Astrocyte (in vitro differentiated cells and primary cell): ENCODE results near the gene TMEM87B. TPM values are rescaled to one million over a fixed set of nuclear protein-coding genes. Genes with fewer than 3 reads are reported as not detected.
"Not testable (repeated sequence)": the region's sequence is repeated elsewhere in the genome, so short reads cannot be mapped to it uniquely, and the experiment has no call there.

ENCODE experiments used
- DNase-seq: peaks from one replicate; pipeline ENCODE4 v3.0.0-alpha.2; 2010; ENCODE audit warnings: low read depth
- FAIRE-seq: peaks from 2 replicates; lab custom pipeline; 2011; peaks lifted over from hg19 to GRCh38; lab: Jason Lieb, UNC
- H2AFZ ChIP-seq: 2 replicates; pipeline ENCODE4 v1.6.0; 2012; ENCODE audit warnings: low read depth, low read length, inconsistent platforms
- H3K27ac ChIP-seq: 2 replicates; pipeline ENCODE4 v1.5.1; 2011; ENCODE audit warnings: low read depth, low read length, inconsistent platforms
- H3K27me3 ChIP-seq: 2 replicates; pipeline ENCODE4 v1.6.0; 2011; ENCODE audit warnings: low read length, inconsistent platforms; ENCODE audit not compliant: insufficient read depth
- H3K36me3 ChIP-seq: 2 replicates; pipeline ENCODE4 v1.5.1; 2011; ENCODE audit warnings: low read length, inconsistent platforms; ENCODE audit not compliant: insufficient read depth
- H3K4me1 ChIP-seq: 2 replicates; pipeline ENCODE4 v1.5.1; 2011; ENCODE audit warnings: low read length, inconsistent platforms; ENCODE audit not compliant: insufficient read depth
- H3K4me2 ChIP-seq: 2 replicates; pipeline ENCODE4 v1.6.0; 2012; ENCODE audit warnings: low read length, inconsistent platforms
- H3K4me3 ChIP-seq: 2 replicates; pipeline ENCODE4 v1.5.1; 2011; ENCODE audit warnings: low read depth, mild to moderate bottlenecking, low read length, inconsistent platforms; ENCODE audit not compliant: insufficient read depth
- H3K79me2 ChIP-seq: 2 replicates; pipeline ENCODE4 v1.6.0; 2012; ENCODE audit warnings: mild to moderate bottlenecking, low read length, inconsistent platforms; ENCODE audit not compliant: insufficient read depth
- H3K9ac ChIP-seq: 2 replicates; pipeline ENCODE4 v1.6.0; 2012; ENCODE audit warnings: mild to moderate bottlenecking, low read length, inconsistent platforms
- H3K9me3 ChIP-seq: 2 replicates; pipeline ENCODE4 v1.5.1; 2012; ENCODE audit warnings: low read depth, mild to moderate bottlenecking, low read length, inconsistent platforms; ENCODE audit not compliant: insufficient read depth
- H4K20me1 ChIP-seq: 2 replicates; pipeline ENCODE4 v1.6.0; 2012; ENCODE audit warnings: low read length, inconsistent platforms; ENCODE audit not compliant: insufficient read depth
- H3K27ac Mint-ChIP-seq: one replicate; pipeline ENCODE4 v1.8.0; 2021; ENCODE audit warnings: mild to moderate bottlenecking, mixed read lengths; ENCODE audit not compliant: unreplicated experiment
- H3K27me3 Mint-ChIP-seq: one replicate; pipeline ENCODE4 v1.8.0; 2021; ENCODE audit warnings: low read depth, mixed read lengths; ENCODE audit not compliant: unreplicated experiment
- H3K36me3 Mint-ChIP-seq: one replicate; pipeline ENCODE4 v1.8.0; 2021; ENCODE audit warnings: low read depth, mixed read lengths; ENCODE audit not compliant: unreplicated experiment
- H3K4me1 Mint-ChIP-seq: one replicate; pipeline ENCODE4 v1.8.0; 2021; ENCODE audit warnings: low read depth, mixed read lengths; ENCODE audit not compliant: unreplicated experiment
- H3K4me3 Mint-ChIP-seq: one replicate; pipeline ENCODE4 v1.8.0; 2021; ENCODE audit warnings: mild to moderate bottlenecking, moderate library complexity, mixed read lengths; ENCODE audit not compliant: unreplicated experiment
- H3K9me3 Mint-ChIP-seq: one replicate; pipeline ENCODE4 v1.8.0; 2021; ENCODE audit warnings: mild to moderate bottlenecking, mixed read lengths; ENCODE audit not compliant: unreplicated experiment
- CTCF ChIP-seq: IDR thresholded peaks from 2 replicates; pipeline ENCODE4 v1.5.1; 2011; ENCODE audit warnings: low read depth, mild to moderate bottlenecking, inconsistent platforms, low read length, moderate library complexity; ENCODE audit not compliant: insufficient read depth
- EZH2 ChIP-seq: IDR thresholded peaks from 2 replicates; pipeline ENCODE4 v1.6.1; 2012; ENCODE audit warnings: mild to moderate bottlenecking, low read length, inconsistent platforms; ENCODE audit not compliant: insufficient read depth
- total RNA-seq: library from RNA; stranded (reverse); gene quantifications from 2 replicates; pipeline ENCODE4 v1.2.1, GENCODE V29; 2021

The TMEM87B gene
- total RNA-seq, 1 donor from 2014 or later: 27.2 TPM

- Histone ChIP-seq H3K4me2 (no peak overlapping the region), H3K36me3 (no peaks in the 10 kb centered on the region), H2AFZ (no peak overlapping the region), H3K27ac (no peak overlapping the region), H3K79me2 (no peaks in the 10 kb centered on the region), H3K9me3 (no peaks in the 10 kb centered on the region), H3K4me1 (no peaks in the 10 kb centered on the region), H4K20me1 (no peaks in the 10 kb centered on the region), H3K4me3 (no peak overlapping the region), H3K27me3 (no peaks in the 10 kb centered on the region), H3K9ac (no peak overlapping the region)
- H3K27me3 Mint-ChIP-seq: no peaks in the 10 kb centered on the region
- peaks cover 14% of the 10 kb centered on the region for H3K4me1 Mint-ChIP-seq
- no peaks in the 10 kb centered on the region for H3K36me3 Mint-ChIP-seq
- no peak overlapping the region for H3K27ac Mint-ChIP-seq
- DNase-seq (no peak), FAIRE-seq (no peak)
- no peak overlapping the region for H3K4me3 Mint-ChIP-seq
- H3K9me3 Mint-ChIP-seq: peaks cover 7% of the 10 kb centered on the region
- TF ChIP-seq CTCF (no peak), EZH2 (no peak)
These were observed 19.3 kb upstream of the TMEM87B start for GRCh38 chr2:112035786-112036185.

DNA sequence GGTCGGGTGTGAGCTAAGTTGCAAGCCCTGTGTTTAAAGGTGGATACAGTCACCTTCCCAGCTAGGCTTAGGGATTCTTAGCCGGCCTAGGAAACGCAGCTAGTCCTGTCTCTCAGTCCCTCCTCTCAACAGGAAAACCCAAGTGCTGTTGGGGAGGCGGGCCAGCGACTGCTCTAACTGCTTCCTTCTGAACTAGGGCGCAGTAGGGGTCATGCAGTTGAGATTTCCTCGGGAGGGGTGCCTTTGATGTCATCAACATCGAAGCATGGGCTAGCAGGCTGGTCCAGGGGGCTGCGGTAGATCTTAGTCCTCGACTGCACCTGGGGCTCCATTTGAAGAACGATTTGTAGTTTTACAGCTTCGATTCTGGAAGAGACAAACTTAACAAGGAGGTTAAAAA, 15.5 kb upstream of the TMEM87B start:
- H3K36me3 ChIP-seq, FAIRE-seq, H3K4me3 ChIP-seq, H3K9ac ChIP-seq, H3K27me3 ChIP-seq, H3K79me2 ChIP-seq, H3K36me3 Mint-ChIP-seq, DNase-seq, H3K27ac ChIP-seq, H3K4me1 ChIP-seq, H3K4me1 Mint-ChIP-seq, H3K27ac Mint-ChIP-seq, H2AFZ ChIP-seq, H4K20me1 ChIP-seq, H3K9me3 ChIP-seq, H3K27me3 Mint-ChIP-seq, H3K4me2 ChIP-seq, H3K4me3 Mint-ChIP-seq: not testable (repeated sequence)
- peaks cover 14% of the 10 kb centered on the region for H3K9me3 Mint-ChIP-seq

DNA sequence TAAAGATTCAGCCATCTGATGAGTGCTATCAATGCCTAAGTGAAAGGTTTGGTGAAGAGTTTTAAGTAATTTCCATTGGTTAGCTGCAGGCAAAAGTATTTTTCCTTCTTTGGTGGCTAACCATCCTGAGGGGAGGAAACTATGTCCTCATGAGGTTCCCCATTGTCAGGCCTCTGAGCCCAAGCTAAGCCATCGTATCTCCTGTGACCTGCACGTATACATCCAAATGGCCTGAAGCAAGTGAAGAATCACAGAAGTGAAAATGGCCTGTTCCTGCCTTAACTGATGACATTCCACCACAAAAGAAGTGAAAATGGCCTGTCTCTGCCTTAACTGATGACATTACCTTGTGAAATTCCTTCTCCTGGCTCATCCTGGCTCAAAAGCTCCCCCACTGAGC, 15.0 kb upstream of the TMEM87B start:
- not testable (repeated sequence) for H3K4me1 Mint-ChIP-seq, H3K4me1 ChIP-seq

DNA sequence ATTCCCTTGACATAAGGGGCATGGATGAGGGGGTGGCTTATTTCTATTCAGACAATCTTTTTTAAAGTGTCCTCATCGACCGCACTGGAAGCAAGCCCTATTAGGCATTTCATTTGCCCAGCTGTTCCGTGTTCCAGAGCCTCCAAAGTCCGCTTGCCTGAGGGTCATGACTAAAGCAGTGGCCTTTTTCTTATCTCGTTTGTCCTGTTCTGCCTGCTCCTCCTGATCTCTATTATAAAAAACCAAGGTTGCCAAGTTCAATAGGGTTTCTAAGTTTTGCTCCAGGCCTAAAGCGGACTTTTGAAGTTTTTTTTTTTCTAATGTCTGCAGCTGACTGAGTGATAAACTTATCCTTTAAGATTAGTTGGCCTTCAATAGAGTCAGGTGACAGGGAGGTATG, 13.6 kb upstream of the TMEM87B start:
- H3K9me3 Mint-ChIP-seq: peaks cover 17% of the 10 kb centered on the region
- H2AFZ ChIP-seq, H3K4me3 Mint-ChIP-seq, H3K9me3 ChIP-seq, H3K27ac ChIP-seq, H3K4me1 ChIP-seq, H3K27me3 Mint-ChIP-seq, H3K9ac ChIP-seq, DNase-seq, H3K27me3 ChIP-seq, H3K36me3 ChIP-seq, H3K27ac Mint-ChIP-seq, H3K79me2 ChIP-seq, H3K4me2 ChIP-seq, H3K4me3 ChIP-seq, H3K36me3 Mint-ChIP-seq, H3K4me1 Mint-ChIP-seq, FAIRE-seq, H4K20me1 ChIP-seq: not testable (repeated sequence)

More for the DNA sequence above, 15.0 kb upstream of the TMEM87B start:
- H3K4me3 Mint-ChIP-seq, H2AFZ ChIP-seq, H3K27me3 Mint-ChIP-seq, FAIRE-seq, H3K36me3 Mint-ChIP-seq, DNase-seq, H3K4me3 ChIP-seq, H3K36me3 ChIP-seq, H3K27ac Mint-ChIP-seq, H3K9me3 ChIP-seq, H4K20me1 ChIP-seq, H3K79me2 ChIP-seq, H3K4me2 ChIP-seq, H3K9ac ChIP-seq, H3K27ac ChIP-seq, H3K27me3 ChIP-seq: not testable (repeated sequence)
- H3K9me3 Mint-ChIP-seq: peaks cover 14% of the 10 kb centered on the region
